Activated CD4-positive, alpha-beta T cell treated with anti-CD3 and anti-CD28 coated beads, Interleukin-2, Interleukin-6, amounts not matched to agents 100 ng/mL and 50 ng/mL, durations not matched to agents 16 hours and 8 hours (primary cell): Measurements from ENCODE around the gene RASA3.
A peak's percentile ranks its signal among the peaks of the same experiment; 100 is the strongest.
"Not testable (repeated sequence)": the region's sequence is repeated elsewhere in the genome, so short reads cannot be mapped to it uniquely, and the experiment has no call there.

Experiments
- DNase-seq: peaks from one replicate; pipeline ENCODE4 v3.0.0-alpha.2; 2020

RASA3 gene

GRCh38 chr13:114155926-114156883, 23.8 kb upstream of the RASA3 start:
- no peak for DNase-seq

GRCh38 chr13:114155320-114155719, 22.9 kb upstream of the RASA3 start:
- no peak for DNase-seq

- no peak for DNase-seq
These were observed 22.1 kb upstream of the RASA3 start for GRCh38 chr13:114154476-114154875.

GRCh38 chr13:114153485-114154080, 21.2 kb upstream of the RASA3 start:
- no peak for DNase-seq

DNA sequence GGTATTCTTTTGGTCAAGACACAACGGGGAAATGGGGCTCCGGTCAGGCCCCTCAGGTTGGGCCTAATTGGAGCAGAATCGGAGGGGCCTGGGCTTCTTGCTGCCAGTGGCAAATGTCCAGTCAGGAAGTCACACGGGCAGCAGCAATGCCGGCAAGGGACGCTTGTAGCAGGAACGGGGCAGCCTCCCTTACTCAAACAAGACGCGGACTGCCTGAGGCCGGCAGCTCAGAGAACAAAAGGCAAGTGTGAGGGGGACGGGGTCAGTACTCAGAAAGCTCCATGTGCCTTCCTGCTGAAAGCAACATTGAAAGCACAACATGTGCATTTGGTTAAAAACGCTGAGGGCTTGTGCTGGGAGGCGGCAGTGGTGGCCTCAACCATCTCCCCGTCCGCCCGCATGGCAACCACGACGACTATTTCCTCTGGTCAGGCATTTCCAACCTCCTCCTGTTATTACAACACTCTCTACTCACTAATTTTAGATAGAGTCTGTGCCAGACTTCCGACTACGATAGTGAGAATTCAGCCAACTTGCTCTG, 20.5 kb upstream of the RASA3 start:
- no peak for DNase-seq

DNA sequence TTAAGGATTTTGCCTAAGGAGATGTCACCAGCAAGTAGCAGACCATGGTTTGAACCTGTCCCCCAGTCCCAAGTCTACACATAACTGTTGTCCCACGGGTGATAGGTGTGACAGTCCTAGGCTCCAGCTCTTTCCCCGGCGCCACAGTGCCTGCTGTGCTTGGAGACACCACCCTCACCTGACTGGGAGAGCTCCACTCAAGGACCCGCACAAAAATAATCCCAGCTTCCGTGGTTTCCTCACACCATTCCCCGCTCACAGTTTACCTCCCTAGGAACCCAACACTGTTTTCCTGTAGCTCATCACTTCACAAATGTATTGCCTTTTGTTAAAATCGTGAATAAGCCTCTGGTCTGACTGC, 19.8 kb upstream of the RASA3 start:
- no peak for DNase-seq

GRCh38 chr13:114151565-114152284, 19.3 kb upstream of the RASA3 start:
- no peak for DNase-seq

DNA sequence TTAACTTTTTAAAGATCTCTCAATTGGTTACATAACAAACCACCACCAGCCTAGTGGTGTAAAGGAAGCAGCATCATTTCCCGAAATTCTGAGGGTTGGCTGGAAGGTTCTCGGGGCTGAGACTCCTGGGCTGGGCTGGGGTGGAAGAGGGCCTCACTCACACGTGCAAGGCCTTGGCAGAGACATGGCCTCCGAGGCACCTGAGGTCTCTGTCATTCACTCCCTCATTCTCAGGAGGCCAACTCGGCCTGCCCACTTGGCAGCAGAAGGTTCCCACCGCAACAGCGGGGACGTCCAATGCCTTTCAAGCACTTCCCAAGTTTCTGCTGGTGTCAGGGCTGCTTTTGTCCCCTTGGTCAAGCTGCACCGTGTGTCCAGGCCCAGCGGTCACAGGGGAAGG, 18.6 kb upstream of the RASA3 start:
- DNase-seq = no peak

DNA sequence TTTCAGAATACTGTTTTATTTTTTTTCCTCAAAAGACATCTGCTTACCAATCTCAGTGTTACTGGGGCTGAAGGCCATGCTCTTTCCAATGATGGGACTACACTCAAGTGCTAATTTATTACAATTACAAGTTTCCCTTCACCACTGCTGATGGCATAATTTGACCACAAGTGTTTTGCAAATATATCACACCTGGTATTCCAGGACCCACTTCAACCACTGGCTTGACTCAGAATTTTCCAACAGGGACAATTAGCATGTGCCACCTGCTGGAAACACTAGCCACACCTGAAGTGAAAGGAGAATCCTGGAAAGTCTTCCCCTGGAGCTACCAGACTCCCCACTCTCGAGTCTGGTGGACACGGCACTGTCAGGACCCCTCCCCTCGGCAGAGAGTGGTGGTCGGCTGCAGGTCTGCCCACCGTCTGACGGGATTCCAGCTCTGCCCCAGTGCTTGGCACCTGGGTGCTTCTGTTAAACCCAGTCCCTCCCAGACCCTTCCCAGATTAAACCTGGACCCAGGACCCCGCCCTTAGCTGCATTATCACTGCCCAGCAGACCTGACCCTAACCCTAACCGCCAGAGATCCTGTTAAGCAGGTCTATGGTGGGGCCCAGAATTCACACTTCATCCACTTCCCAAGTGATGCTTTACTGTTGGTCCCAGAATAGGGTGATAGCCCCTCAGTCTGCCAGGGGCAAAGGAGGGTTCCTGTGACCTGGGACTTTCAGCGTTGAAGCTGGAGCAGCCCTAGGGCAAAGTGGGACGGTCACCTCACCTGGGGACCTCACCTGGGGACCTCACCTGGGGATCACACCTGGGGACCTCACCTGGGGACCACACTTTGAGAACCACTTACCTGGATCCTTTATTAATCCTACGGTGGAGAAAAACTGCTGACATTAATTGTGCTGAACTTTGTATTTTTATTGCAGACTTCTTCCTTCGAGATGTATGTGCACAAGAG, 17.6 kb upstream of the RASA3 start:
- no peak for DNase-seq

DNA sequence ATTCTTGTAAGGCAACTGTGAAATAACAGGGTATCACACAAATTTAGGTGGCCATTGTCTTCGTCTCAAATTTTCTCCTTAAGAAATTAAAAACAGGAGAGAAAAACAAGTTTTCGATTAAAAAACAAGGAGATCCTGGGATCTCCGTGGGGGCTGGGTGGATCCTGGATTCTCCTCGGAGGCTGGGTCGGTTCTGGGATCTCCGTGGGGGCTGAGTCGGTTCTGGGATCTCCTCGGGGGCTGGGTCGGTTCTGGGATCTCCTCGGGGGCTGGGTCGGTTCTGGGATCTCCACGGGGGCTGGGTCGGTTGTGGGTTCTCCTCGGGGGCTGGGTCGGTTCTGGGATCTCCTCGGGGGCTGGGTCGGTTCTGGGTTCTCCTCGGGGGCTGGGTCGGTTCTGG, 16.5 kb upstream of the RASA3 start:
- not testable (repeated sequence) for DNase-seq

DNA sequence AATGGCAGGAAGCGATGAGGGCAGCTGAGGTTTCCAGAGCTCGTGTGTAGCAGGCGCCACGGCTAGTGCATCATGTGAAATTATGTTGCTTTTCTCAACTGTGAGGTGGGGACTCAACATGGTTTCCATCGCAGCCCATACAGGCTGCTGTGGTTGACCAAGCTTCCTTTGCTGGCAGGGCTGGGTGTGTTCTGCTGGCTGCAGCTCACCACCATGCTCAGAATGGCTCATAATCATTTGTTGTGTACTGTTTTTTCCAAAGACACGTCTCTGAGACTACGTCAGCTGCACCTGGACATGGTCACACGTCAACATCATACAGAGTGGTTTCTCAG, 16.1 kb upstream of the RASA3 start:
- peak; percentile 86 for DNase-seq

GRCh38 chr13:114147803-114148520, 15.5 kb upstream of the RASA3 start:
- DNase-seq = no peak

DNA sequence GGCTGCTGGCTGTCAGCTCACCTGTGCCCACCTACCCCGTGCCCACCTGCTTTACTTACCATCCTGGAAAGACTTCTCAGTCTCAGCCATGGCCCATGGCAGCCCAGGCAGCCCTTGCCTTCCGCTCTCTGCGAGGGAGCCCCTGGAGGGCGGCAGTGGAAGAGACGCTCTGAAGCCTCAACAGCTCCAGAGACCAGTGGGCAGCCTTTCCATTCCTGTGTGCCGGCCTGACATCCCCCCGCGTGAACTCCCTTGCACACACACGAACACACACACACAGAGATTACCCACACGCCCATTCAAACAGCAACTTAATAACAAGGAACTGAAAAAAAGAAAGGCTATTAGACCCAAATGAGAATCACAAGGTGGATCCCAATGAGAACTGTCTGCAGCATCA, 14.2 kb upstream of the RASA3 start:
- DNase-seq = no peak

- no peak for DNase-seq
These were observed 13.8 kb upstream of the RASA3 start for GRCh38 chr13:114146173-114146572.

GRCh38 chr13:114145722-114146121, 13.3 kb upstream of the RASA3 start:
- DNase-seq = no peak

DNA sequence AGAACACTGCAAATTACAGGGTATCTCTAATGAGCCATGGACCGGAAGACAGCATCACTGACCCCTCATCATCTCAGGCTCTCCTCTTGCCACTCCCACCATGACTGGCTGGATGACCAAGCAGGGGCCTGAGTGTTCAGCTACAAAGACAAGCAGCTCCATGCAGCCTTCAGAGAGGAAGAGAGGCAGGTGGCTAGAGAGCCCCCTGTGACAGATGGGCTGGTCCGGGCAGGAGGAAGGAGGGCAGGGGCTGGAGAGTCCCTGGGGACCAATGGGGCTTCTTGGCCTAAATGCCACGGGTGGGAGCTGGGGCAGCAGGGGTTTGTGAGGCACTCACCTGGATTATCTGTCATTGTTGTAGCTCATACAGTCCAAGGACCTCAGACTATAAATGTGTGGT, 12.8 kb upstream of the RASA3 start:
- no peak for DNase-seq

DNA sequence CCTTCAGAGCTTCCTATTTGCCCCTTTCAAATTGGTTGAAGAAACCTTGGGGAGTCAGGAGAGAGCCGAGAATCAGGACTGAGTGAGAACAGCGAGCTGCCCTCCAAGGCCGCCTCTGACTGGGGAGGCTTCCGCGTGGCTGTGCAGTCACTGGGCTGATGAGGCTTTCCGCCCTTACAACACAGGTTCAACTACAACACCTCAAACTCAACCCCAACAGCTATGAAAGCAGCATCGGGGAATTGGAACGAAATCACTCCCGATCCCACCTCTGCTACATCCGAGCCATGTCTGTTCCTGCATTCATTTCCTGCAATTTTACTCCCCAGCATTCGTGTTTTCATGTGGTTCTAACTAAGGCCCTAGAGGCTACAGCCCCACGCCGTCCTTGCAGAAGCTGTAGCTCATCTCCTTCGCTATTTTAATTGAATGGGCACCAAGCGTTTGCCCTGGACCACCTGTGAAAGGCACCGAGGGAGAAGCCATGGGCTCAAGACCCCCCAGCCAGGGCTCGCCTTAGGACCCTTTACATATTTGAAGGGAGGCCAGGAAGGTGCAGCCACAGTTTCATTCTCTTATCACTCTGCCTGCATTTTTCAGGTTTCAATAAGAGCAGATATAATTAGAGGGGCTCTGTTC, 12.3 kb upstream of the RASA3 start:
- no peak for DNase-seq

GRCh38 chr13:114143806-114144605, 11.6 kb upstream of the RASA3 start:
- DNase-seq = no peak

- DNase-seq = peak; percentile 75
These were observed 10.4 kb upstream of the RASA3 start for GRCh38 chr13:114142640-114143490.
